ENCODE measurements around the gene CDC42BPA.

CDC42BPA gene

DNA sequence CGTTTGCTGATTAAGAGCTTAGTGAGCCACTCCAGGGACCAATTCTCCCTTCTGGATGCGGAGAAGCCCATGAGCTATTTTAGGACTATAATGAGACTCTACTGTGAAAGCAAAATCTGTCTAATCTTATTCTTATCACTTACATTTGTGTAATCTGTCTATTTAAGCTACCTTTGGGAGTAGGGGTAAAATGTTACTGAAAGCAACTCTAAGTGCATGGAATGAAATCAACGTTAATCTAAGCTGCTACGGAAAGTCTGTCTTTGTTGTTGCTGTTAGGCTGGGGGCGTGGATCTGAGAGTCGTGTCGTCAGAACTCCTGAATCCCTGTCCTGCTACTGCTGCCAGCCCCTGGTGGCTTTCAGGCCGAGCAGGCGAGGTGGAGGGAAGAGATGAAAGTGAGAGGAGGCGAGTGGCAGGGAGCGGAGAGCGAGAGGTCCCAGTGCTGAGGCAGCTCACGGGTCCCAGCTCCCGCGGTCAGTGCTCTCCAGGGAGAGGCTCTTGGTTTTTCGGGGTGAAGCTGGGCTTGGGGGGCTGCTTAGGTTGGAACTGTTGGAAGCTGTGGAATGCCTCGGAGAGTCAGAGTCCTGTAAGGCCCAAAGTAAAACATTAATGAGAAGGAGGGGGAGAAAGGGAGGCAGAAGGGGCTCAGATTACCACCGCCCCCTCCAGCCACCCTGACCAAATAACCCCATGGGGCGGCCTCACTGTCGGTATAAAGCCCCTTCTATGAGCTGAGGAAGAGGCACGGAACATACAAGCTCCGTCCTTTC, 324.3 kb downstream of the CDC42BPA start:
- DNase-seq (ENCODE audit: low read depth), result no peak

DNA sequence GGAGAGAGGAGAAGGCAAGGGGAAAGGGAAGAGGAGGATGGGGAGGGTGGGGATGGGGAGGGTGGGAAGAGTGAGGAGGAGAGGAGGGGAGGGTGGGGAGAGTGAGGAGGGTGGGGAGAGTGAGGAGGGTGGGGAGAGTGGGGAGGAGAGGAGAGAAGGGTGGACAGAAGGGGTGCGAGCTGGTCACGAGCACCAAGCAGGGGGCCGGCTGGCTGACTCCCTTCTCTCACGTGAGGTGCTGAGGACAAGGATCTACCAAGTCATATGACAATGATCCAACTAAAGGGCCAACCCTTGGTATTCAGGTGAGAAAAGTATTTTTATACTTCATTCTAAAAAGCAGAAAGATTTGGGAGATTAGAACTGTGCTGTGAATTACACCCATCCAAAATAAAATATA, 326.4 kb downstream of the CDC42BPA start:
- no peak for DNase-seq (ENCODE audit: low read depth)

DNA sequence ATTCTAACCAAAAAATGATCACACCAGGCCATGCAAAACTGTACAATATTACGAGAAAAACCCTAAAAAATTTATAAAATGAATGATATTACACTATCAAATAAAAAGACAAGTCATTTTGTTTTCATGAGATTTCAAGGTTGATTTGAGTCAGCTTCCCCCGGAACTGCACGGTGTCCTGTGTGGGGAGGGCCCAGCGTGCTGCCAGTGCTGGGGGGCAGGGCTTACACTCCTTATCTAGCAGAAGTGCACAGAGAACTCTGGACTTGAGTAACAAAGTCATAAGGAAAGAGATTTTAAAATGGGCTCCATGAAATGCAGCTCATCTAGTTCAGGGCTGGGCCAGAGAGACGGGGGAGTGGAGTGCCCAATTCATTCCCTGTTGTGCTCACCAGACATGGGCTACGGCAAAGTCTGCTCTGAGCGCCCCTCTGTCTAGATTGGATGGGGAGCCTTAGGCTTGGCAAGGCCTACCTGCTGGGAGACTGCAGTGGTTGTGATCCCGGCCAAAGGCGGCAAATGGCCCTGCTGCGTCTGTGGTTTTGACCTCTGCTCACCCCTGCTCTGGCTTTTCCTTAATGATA, 328.1 kb downstream of the CDC42BPA start:
- DNase-seq (ENCODE audit: low read depth), result no peak

DNA sequence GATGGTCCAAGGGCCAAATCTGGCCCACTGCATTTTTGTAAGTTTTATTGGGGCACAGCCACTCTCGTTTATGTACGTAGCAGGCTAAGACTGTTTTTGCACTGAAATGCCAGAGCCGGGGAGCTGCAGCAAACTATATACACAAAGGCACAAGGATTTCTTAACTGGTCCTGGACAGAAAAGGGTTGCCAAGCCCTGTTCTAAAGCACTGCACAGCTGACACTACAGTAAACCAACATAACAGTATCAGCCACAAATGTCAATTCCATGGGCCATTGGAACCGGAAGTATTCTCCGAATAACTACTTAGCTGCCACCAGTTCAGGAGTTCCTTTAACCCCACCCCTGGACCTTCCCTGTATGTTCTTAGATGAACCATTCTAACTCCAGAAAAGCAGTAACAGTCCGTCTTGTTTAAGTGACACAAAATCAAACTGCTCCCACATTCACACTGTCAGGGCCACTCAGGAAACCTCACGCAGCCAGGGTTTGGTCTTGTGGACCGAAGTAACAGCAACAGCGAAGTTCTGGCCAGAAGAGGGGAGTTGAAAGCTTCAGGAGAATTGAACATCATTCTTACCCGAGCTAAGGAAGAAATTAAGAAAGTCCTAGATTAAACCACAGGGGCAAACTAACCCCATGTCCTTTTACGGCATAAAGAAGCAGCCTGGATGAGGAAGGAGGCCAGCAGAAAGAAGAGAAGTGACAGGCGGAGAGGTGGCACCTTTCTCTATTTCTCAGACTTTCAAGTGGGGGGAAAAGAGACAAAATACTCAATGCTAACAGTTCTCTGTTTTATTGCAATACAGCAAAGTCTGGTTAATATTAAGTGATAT, 329.0 kb downstream of the CDC42BPA start:
- DNase-seq (ENCODE audit: low read depth), result no peak

DNA sequence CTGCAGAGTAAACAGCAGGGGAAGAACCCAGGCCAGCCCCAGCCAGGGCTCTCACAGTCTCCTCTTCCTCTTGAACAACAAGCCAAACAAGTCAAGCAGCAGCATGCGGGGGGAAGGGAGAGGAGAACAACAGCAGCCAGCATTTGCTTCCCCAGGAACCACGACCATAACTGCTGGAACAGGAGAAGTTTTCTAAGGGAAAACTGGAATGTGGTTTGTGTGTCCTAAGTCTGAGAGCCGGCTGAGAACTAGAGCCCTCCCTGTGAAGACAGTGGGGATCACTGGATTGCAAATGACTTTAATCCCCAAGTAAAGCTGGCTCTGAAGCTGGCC, 330.0 kb downstream of the CDC42BPA start:
- no peak for DNase-seq (ENCODE audit: low read depth)

DNA sequence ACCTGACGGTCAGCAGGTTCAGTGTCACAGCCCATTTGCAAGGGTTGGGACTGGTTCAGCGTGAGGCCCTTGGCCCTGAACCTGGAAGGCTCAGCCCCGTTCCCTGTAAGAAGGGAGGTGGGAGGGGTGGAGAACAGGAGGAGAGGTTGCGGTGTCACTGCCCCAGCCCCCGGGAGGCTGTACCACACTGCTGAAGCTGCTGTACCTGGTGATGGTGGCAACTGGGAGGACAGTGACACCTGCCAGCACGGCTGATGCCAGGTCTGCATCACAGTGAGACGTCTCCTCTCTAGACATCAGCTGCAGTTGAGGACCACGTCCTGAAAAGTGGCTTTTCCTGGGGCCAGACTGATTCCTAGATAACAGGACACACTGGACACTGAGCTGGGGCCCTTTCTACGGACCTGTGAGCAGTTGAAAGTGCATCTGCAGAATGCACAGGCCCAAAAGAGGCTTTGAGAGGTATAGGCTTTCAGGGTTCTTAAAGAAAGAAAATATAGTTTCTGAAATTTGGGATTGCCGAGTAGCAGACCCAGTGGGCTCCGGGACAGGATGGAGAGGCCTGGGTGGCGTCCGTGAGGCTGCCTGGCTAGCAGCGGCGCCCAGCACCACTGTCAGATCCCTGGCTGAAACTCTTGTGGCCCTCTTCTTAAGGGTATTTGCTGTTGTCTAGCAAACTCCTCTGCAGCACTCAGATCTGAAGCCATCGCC, 330.5 kb downstream of the CDC42BPA start:
- DNase-seq (ENCODE audit: low read depth), result no peak

DNA sequence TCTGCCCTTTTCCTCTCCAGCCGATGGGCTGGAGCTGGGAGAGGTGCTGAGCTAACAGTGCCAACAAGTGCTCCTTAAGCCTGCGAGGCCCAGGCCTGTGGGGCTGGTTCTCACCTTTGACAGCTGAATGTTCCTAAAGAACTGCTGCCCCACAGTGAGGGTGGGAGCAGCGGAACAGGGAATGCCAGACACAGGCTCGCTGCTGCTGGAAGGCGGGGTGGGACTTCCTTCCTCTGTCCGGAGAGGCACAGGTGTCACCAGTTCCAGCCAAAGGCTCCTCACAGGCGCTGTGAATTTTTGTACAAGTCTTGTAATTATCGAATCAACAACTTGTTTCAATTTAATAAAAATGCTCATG, 331.1 kb downstream of the CDC42BPA start:
- no peak for DNase-seq (ENCODE audit: low read depth)

DNA sequence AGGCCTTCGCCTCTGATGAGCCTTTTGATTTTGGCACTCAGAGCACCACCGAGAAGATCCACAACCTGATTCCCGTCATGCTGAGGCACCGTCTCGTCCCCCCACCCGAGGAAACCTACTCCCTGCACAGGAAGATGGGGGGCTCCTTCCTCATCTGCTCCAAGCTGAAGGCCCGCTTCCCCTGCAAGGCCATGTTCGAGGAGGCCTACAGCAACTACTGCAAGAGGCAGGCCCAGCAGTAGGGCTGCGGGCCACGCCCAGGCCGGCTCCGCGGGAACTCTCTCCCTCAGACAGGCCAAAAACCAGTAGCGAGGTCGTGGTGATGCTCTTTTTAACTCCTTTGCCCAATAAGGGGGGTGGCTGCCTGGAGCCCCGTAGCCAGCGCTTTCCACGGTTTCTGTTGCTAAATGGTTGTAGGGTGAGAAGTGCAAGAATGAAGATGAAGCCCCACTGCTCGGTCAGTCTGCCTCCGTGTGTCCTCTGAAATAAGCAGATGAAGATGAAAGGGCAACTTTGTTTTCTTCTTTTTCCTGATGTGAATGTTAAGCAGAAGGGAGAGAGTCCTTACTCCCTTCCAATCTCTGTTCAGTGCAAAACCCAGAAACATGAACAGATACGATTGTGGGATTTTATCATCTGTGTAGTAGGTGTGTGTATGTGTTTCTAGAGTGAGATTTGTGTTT, 331.7 kb downstream of the CDC42BPA start:
- no peak for DNase-seq (ENCODE audit: low read depth)

DNA sequence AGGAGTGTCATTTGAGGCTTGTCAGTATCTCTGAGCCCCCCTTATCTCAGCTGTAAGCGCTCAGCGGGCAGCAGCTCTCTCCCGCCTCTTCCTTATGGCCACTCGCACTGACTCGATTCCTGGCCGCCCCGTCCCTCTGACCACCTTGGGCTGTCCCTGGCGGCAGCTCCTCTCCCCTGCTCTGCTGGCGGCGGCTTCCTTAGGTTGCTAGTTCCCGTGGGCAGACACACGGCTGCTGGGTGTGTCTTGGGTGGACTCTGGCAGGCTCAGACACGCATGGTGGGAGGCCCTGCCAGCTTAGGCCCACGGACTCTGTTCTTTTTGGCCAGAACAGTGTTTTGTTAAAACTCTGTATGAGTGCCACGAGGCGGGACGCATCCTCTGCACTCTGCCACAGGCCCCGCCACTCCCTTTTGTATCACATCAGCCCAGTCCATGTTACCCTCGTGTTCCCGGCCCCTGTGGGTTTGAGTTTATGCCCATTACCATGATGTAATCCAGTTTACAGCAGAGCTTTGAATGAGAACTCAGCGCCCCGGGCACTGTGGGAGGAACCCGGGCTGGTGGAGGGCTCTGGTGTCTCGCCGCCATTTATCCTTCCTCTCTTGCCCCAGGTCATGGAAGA, 332.3 kb downstream of the CDC42BPA start:
- no peak for DNase-seq (ENCODE audit: low read depth)

DNA sequence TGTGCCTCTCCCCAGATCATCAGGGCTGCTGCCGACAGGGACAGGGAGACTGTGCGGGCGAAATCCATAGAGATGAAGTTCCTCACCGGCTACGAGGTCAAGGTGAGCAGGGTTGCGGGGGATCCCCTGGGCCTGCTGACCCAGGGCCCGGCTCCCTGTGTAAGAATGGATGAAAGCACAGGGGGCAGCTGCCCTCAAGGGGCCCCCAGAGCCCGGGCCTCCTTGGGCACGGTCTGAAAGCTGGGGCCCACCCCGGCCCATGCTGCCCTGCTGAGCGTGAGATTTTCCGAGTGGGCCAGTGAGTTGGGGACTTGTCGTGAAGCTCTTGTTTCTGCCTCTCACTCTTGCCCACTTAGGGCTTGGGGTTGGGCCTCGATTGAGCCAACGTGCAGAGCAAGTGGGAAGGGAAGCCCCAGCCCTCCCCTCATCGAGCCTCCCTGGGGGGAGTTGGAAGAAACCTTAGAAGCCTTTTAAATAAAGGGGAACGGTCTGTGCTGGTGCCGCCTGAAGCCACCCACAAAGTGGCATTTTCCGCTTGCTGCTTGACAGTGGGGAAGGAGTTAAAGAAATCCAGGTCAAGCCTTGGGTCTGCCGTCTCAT, 333.0 kb downstream of the CDC42BPA start:
- DNase-seq (ENCODE audit: low read depth), result no peak

DNA sequence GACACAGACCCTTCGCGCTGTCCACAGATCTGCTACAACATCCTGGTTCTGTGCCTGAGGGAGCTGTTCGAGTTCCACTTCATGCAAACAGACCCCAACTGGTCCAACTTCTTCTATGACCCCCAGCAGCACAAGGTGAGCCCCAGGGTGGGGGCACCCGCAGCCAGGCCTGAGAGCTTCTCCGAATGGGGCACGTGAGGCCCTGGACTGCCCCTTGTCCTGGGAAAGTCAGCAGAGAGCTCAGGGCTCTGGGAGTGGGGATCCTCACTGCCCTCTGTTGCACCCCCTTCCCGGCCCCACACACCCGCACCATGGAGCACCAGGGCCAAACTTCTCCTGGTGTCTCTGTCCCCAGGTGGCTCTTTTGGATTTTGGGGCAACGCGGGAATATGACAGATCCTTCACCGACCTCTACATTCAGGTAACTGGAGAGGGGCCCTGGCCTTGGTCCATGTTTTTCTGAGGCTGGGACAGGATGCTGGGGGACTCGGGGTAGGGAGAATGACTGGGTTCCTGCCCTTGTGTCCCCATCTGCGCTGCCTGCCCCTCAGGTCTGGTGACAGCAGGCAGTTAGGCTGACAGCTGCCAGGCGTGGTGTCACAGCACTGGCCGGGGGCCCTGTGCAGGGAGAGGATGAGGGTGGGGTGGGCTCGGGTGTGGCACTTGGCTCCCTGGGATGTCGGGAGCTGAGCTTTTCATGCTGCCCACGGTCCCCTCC, 333.6 kb downstream of the CDC42BPA start:
- no peak for DNase-seq (ENCODE audit: low read depth)

DNA sequence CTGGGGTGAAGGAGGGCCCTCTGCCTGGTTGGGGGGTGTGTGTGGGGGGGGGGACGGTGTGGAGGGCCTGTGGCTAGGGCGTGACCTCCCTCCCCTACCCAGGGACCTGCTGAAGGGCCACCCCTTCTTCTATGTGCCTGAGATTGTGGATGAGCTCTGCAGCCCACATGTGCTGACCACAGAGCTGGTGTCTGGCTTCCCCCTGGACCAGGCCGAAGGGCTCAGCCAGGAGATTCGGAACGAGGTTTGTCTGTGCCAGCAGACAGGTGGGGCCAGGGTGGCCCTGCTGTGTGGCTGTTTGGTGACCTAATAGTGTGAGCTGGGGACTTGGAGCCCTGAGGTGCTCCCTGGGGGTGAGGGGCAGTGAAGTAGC, 334.3 kb downstream of the CDC42BPA start:
- DNase-seq (ENCODE audit: low read depth), result no peak

DNA sequence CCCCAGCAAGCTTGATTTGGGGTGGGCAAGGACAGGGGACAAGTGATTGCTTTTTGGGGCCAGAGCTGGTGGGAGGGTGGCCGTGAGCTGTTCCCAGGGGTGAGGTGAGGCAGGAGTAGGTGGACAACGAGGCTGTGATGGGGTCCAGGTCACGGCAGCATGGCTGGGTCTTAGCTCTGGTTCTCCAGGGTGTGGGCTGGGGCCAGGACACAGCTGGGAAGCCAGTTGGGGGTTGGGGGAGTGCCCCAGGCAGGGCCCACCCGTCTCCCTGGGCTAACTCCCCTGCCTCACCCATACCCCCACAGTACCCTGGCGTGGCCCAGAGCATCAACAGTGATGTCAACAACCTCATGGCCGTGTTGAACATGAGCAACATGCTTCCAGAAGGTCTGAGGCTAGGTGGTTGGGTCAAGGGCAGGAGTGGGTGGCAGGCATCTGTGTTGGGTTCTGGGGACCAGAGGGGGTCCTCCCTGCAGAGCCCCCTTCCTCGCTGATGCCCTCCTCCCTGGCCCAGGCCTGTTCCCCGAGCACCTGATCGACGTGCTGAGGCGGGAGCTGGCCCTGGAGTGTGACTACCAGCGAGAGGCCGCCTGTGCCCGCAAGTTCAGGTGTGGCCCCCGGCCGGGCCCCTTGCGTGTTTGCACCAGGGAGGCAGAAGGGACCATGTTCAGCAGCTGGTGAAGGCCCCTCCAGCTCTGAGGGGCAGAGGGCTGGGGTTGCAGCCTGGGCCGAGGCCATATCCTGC, 334.9 kb downstream of the CDC42BPA start:
- DNase-seq (ENCODE audit: low read depth), result no peak

DNA sequence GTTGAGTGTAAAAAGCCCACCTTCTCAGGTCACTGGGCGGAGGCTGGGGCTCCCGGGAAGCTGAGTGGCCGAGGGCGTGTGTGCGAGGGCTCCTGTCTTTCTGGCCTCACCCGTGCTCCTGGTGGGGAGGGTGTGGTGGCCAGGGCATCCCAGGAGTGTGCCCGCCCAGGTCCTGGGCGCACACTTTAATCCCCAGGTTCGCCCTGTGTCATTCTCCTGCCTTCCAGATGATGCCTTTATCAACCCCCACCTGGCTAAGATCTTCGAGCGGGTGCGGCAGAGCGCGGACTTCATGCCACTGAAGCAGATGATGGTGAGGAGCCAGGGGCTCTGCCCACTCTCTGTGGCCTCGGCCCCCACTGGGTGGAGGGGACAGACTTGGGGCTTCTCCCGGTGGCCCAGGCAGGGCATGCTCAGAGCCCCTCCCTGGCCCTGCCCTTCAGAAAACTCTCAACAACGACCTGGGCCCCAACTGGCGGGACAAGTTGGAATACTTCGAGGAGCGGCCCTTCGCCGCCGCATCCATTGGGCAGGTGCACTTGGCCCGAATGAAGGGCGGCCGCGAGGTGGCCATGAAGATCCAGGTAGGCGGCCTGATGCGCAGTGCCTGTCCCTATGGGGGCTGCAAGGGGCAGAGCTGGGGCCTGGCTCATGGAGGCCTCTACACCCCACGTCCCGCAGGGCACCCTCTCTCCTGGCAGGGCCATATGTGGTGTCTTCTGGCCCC, 335.7 kb downstream of the CDC42BPA start:
- DNase-seq (ENCODE audit: low read depth), result no peak

DNA sequence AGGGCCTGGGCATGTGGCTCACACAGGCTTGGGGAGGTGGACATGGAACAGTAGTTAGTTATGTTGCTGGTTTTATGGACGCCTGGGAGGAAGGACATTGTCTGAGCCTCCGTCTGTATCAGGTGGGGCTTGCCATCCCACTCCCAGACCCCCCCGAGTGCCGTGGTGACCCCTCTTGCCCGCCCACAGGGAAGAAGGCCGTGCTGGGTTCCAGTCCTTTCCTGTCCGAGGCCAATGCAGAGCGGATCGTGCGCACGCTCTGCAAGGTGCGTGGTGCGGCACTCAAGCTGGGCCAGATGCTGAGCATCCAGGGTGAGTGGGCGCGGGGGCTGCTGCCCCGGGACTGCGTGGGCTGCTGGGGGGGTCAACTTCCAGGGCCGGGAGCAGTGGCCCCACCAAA, 336.5 kb downstream of the CDC42BPA start:
- no peak for DNase-seq (ENCODE audit: low read depth)

DNA sequence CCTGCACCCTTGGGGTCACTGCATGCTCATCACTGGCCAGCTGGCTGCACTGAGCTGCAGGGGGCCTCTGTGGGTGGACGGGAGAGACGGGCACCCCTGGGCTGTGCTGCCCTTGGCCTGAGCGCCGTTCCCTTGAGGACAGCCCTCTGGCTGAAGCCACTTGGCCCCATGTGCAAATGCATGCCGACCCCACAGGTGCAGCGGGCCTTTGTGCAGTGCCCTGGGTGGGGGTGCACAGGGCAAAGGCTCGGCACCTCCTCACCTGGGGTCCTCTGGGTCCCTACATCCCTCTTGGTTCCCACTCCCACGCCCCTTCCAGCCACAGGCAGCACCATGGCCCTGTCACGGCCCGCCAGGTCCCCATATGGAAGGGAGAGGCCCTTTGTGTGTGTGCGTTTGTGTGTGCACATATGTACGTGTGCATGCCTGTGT, 336.9 kb downstream of the CDC42BPA start:
- DNase-seq (ENCODE audit: low read depth), result no peak

DNA sequence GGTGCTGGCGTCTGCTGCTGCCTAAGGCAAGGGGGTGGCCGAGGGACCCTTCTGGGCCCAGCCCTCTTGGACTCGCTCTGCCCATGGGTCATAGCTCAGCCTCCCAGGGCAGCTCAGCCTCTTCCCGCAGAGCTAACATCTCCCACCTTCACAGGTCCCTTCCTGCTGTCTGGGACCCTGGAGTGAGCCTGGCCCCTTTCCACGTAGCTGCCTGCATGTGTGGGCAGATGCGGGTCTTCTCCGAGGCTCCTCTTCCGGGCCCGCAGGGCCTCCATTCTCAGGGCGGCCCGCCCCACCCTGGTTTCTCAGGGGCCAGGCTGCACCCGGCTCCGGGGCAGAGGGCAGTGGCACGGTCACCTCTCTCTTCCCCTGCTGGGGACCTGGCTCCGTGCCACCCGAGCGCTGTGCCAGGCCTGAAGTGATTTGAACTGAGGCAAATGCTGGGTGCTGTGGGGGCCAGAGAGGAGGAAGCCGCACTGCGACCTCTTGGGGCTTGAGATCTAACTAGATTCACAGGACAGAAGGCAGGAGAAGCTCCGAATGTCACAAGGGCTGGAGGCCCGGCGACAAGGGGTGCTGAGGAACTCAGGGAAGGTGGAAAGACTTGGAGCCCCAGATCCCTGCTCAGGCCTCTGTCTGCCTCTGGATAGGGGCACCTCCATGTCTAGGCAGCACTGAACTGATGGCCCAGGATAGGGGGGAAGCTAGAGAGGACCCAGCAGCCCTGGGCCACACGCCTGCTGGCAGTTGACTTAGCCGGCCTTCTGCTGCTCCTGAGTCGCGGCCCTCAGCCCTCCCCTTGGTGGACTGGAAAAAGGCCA, 337.5 kb downstream of the CDC42BPA start:
- DNase-seq (ENCODE audit: low read depth), result no peak

DNA sequence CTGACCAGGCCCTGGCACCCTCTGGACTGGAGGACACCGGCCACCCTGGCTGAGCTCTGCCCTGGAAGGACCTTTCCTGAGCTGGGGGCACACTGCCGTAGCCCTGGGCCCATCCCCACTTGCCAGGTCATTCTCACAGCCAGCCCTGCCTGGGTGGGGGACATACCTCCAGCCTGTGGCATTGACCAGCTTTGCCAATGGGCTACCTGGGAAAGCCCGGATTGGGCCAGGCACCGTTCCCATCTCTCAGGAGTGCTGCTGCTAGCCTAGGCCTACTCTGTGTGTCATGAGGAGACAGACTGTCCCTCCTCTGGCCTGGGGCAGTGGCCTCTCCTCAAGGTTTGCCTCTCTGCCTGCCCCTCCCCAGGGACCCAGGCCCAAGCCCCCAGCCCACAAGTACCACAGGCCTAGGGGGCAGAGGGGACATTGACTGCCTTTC, 338.2 kb downstream of the CDC42BPA start:
- no peak for DNase-seq (ENCODE audit: low read depth)
